ENCODE measurements around the gene CNN2. TPM values are rescaled to one million over a fixed set of nuclear protein-coding genes. Genes with fewer than 3 reads are reported as not detected.

Gene CNN2
- total and polyA plus RNA-seq, 12 donors = 33.0 to 117 (median 61.7) TPM

DNA sequence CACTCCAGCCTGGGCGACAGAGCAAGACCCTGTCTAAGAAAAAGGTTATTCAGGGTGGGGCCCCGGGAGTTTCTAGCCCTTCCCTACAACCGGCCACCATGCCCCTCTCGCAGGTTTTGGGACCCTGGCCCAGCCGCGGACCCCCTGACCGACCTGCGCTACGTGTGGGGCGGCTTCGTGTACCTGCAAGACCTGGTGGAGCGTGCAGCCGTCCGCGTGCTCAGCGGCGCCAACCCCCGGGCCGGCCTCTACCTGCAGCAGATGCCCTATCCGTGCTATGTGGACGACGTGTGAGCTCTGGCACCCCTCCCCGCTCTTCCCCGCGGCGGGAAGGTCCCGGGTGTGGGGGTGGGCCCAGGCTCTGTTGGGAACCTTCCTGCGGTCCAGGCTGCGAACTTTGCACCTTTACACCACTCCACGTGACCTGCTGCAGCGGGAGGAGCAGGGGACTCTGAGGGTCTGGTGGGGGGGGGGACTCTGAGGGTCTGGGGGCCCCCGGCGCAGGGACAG lies 19.8 kb downstream of the CNN2 start:
- 93 to 95% methylated on average over 33 of the region's 33 CpGs for WGBS, 2 donors
- TF ChIP-seq, protein P1, sequence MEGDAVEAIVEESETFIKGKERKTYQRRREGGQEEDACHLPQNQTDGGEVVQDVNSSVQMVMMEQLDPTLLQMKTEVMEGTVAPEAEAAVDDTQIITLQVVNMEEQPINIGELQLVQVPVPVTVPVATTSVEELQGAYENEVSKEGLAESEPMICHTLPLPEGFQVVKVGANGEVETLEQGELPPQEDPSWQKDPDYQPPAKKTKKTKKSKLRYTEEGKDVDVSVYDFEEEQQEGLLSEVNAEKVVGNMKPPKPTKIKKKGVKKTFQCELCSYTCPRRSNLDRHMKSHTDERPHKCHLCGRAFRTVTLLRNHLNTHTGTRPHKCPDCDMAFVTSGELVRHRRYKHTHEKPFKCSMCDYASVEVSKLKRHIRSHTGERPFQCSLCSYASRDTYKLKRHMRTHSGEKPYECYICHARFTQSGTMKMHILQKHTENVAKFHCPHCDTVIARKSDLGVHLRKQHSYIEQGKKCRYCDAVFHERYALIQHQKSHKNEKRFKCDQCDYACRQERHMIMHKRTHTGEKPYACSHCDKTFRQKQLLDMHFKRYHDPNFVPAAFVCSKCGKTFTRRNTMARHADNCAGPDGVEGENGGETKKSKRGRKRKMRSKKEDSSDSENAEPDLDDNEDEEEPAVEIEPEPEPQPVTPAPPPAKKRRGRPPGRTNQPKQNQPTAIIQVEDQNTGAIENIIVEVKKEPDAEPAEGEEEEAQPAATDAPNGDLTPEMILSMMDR (IDR thresholded peaks at IDR 0.05) = no peak
- Histone ChIP-seq H3K27me3 (no peaks in the 10 kb centered on the region), H3K27ac (no peak overlapping the region), H3K9me3 (no peaks in the 10 kb centered on the region), H3K4me1 (peaks cover 0 to 10% (median 7%) of the 10 kb centered on the region in 9 donors), H3K4me3 (no peak overlapping the region), H3K36me3 (peaks cover 0 to 15% (median 0%) of the 10 kb centered on the region in 9 donors)
- intact Hi-C loops (cut with DNase I) = loop anchor here in 2 of 10 donors (10.0 kb wide), 1 partner anchor 49 kb away; the partner anchor contains the start of gene POLR2E (in 2 of the 2)
- DNase-seq (no peak), ATAC-seq (no peak)

DNA sequence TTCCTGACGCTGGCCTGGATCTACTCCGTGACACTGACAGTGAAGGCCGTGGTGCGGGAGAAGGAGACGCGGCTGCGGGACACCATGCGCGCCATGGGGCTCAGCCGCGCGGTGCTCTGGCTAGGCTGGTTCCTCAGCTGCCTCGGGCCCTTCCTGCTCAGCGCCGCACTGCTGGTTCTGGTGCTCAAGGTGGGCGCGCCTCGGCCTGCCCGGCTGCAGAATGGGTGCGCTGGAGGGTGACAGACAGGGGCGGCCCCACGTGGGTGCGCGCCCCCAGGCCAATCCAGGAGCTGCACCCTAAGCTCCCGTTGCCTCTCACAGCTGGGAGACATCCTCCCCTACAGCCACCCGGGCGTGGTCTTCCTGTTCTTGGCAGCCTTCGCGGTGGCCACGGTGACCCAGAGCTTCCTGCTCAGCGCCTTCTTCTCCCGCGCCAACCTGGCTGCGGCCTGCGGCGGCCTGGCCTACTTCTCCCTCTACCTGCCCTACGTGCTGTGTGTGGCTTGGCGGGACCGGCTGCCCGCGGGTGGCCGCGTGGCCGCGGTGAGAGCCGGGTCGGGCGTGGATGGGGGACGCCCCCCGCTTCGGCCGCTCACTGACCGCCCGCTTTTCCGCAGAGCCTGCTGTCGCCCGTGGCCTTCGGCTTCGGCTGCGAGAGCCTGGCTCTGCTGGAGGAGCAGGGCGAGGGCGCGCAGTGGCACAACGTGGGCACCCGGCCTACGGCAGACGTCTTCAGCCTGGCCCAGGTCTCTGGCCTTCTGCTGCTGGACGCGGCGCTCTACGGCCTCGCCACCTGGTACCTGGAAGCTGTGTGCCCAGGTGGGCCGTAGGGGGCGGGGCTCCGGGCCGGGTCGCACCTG lies 20.7 kb downstream of the CNN2 start:
- WGBS, 2 donors = 90 to 91% methylated on average over 73 to 77 of the region's 77 CpGs
- H3K4me1 ChIP-seq = peaks cover 0 to 1% (median 0%) of the 10 kb centered on the region in 9 donors
- intact Hi-C loops (cut with DNase I) = loop anchor here in 2 of 10 donors (1.0 to 10.0 kb wide), 2 partner anchors 48 to 88 kb away; partner anchors contain the start of gene POLR2E (in 2 of the 2)
- no peaks in the 10 kb centered on the region for H3K27me3 ChIP-seq
- peaks cover 0 to 15% (median 0%) of the 10 kb centered on the region in 9 donors for H3K36me3 ChIP-seq
- DNase-seq = no peak
- no peak overlapping the region for H3K27ac ChIP-seq
- ATAC-seq = no peak
- TF ChIP-seq, protein P1 (IDR thresholded peaks at IDR 0.05) = no peak
- no peaks in the 10 kb centered on the region for H3K9me3 ChIP-seq
- H3K4me3 ChIP-seq = no peak overlapping the region

DNA sequence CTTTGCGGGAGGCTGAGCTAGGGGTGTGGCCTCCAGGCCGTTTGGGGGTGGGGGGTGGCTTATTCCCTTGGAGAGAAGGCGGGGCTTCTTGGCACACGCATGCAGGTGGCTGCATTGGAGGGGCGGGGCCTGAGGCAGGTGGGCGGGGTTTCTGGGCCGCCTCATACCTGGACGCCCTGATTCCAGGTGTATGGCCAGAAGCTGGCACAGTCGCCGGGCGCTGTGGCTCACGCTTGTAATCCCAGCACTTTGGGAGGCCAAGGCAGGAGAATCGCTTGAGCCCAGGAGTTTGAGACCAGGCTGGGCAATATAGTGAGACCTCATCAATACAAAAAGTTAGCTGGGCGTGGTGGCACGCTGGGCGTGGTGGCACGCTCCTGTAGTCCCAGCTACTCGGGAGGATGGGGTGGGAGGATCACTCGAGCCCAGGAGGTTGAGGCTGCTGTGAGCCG lies 21.3 kb downstream of the CNN2 start:
- H3K4me1 ChIP-seq = no peaks in the 10 kb centered on the region
- TF ChIP-seq, protein P1 (IDR thresholded peaks at IDR 0.05) = no peak
- H3K9me3 ChIP-seq = no peaks in the 10 kb centered on the region
- WGBS, 2 donors = 88 to 91% methylated on average over 20 of the region's 20 CpGs
- no peaks in the 10 kb centered on the region for H3K27me3 ChIP-seq
- H3K36me3 ChIP-seq = peaks cover 0 to 15% (median 0%) of the 10 kb centered on the region in 9 donors
- no peak overlapping the region for H3K4me3 ChIP-seq
- no peak for DNase-seq
- ATAC-seq = no peak
- intact Hi-C loops (cut with DNase I) = loop anchor here in 2 of 10 donors (1.0 to 10.0 kb wide), 2 partner anchors 47 to 88 kb away; partner anchors contain the start of gene POLR2E (in 2 of the 2)
- no peak overlapping the region for H3K27ac ChIP-seq

DNA sequence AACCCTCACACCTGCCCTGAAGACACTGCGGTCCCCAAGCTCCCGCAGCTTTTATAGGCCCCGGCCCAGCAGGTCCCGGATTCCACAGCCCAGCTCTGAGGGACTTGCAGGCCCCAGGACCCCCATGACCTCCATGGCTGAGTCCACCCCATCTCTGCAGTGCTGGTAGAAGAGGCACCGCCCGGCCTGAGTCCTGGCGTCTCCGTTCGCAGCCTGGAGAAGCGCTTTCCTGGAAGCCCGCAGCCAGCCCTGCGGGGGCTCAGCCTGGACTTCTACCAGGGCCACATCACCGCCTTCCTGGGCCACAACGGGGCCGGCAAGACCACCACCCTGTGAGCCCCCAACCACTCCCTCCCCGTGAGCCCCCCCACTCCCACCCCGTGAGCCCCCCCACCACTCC lies 22.7 kb downstream of the CNN2 start:
- Histone ChIP-seq H3K36me3 (peaks cover 0 to 20% (median 0%) of the 10 kb centered on the region in 9 donors), H3K9me3 (no peaks in the 10 kb centered on the region), H3K4me1 (no peaks in the 10 kb centered on the region), H3K4me3 (no peak overlapping the region), H3K27me3 (no peaks in the 10 kb centered on the region), H3K27ac (no peak overlapping the region)
- TF ChIP-seq, protein P1 (IDR thresholded peaks at IDR 0.05) = no peak
- intact Hi-C loops (cut with DNase I) = loop anchor here in 2 of 10 donors (10.0 kb wide), 1 partner anchor 46 kb away; the partner anchor contains the start of gene POLR2E (in 2 of the 2)
- ATAC-seq (no peak), DNase-seq (no peak)
- 92 to 93% methylated on average over 16 to 17 of the region's 17 CpGs for WGBS, 2 donors

Data from heart right ventricle (tissue), 16 donors.